K562 (cell line): ENCODE measurements around the gene ODAD3. TPM values are rescaled to one million over a fixed set of nuclear protein-coding genes. Genes with fewer than 3 reads are reported as not detected.

ENCODE experiments used
- ATAC-seq: fragments of 200-7000 bp; cut with Tn5 transposase; 3 replicates; pipeline ENCODE4 v1.9.1; 2020; ENCODE audit warnings: moderate library complexity
- BruUV-seq: library from RNA; stranded (reverse); fragments of 400-500 nt; replicated peaks from 2 replicates; lab custom pipeline; 2021; lab: Mats Ljungman, UMichigan
- CTCF ChIA-PET: fragments of 300-600 bp; formaldehyde crosslinking; extraction: SDS; loops from one replicate; lab custom pipeline; 2021; ENCODE audit warnings: low intra/inter-chr PET ratio; lab: Yijun Ruan, JAX
- POLR2A ChIA-PET: fragments of 300-600, 350-650 bp; sonication (Branson Sonifier 250); formaldehyde crosslinking; extraction: SDS; loops from one replicate; lab custom pipeline; 2021; ENCODE audit warnings: antibody characterized with exemption, inconsistent platforms; lab: Yijun Ruan, JAX
- DNase-seq, 4 experiments: peaks; one replicate each; pipeline versions ENCODE4 v3.0.0 to v3.0.0-alpha.2; 2011 to 2018; ENCODE audit warnings: low spot score in 3 of 4, mixed read lengths in 3 of 4; ENCODE audit errors: extremely low read depth in 1 of 4
- FAIRE-seq: peaks from 2 replicates; lab custom pipeline; 2011; peaks lifted over from hg19 to GRCh38; lab: Jason Lieb, UNC
- H2AFZ ChIP-seq: 2 replicates; pipeline ENCODE4 v1.6.0; 2011; ENCODE audit warnings: low read depth, low read length, control low read depth, inconsistent platforms
- H3K27ac ChIP-seq: fragments of 200-600 bp; 3 replicates; pipeline ENCODE4 v1.8.0; 2011; ENCODE audit warnings: low read depth, mild to moderate bottlenecking, control low read depth, inconsistent platforms, low read length, moderate library complexity, mixed read lengths; ENCODE audit errors: extremely low read depth
- H3K27me3 ChIP-seq, 2 experiments: fragments of 300-600 bp in 1 of 2; 2 replicates in 1 of 2; 3 replicates in 1 of 2; pipeline versions ENCODE4 v1.6.0 to v1.8.0; 2011; ENCODE audit warnings: inconsistent platforms in 2 of 2, low read length in 2 of 2, mild to moderate bottlenecking in 1 of 2, mixed read lengths in 1 of 2, moderate library complexity in 1 of 2; ENCODE audit not compliant: control insufficient read depth in 2 of 2, insufficient read depth in 2 of 2
- H3K36me3 ChIP-seq: fragments of 300-600 bp; 3 replicates; pipeline ENCODE4 v1.8.0; 2011; ENCODE audit warnings: mild to moderate bottlenecking, low read length, inconsistent platforms; ENCODE audit not compliant: control insufficient read depth, insufficient read depth
- H3K4me1 ChIP-seq, 2 experiments: fragments of 200-600 bp in 1 of 2; replicated peaks in 1 of 2; 2 replicates in 1 of 2; 3 replicates in 1 of 2; pipeline versions ENCODE4 v1.5.1 to v1.8.0; 2011; ENCODE audit warnings: inconsistent platforms in 2 of 2, low read length in 2 of 2, mild to moderate bottlenecking in 1 of 2, mixed read lengths in 1 of 2, moderate library complexity in 1 of 2; ENCODE audit not compliant: control insufficient read depth in 2 of 2, insufficient read depth in 2 of 2
- H3K4me2 ChIP-seq: 2 replicates; pipeline ENCODE4 v1.6.1; 2011; ENCODE audit warnings: low read length, control low read depth, inconsistent platforms, mixed read lengths; ENCODE audit not compliant: insufficient read depth
- H3K4me3 ChIP-seq: fragments of 200-600 bp; sonication (generic), shearing (Covaris generic); 2 replicates; pipeline ENCODE4 v1.5.1; 2016; ENCODE audit warnings: control low read depth, inconsistent platforms
- H3K79me2 ChIP-seq: fragments of 200-600 bp; 3 replicates; pipeline ENCODE4 v1.8.0; 2011; ENCODE audit warnings: low read length, inconsistent platforms; ENCODE audit not compliant: control insufficient read depth, insufficient read depth
- H3K9ac ChIP-seq, 2 experiments: 2 replicates each; pipeline versions ENCODE4 v1.6.0 to v1.6.1; 2011; ENCODE audit warnings: low read depth in 2 of 2, low read length in 2 of 2, control low read depth in 1 of 2, inconsistent platforms in 1 of 2, mild to moderate bottlenecking in 1 of 2, mixed read lengths in 1 of 2; ENCODE audit not compliant: insufficient read depth in 1 of 2
- H3K9me1 ChIP-seq: one replicate; pipeline ENCODE4 v1.6.0; 2011; ENCODE audit warnings: inconsistent platforms, mild to moderate bottlenecking, low read length, moderate library complexity; ENCODE audit not compliant: control insufficient read depth, insufficient read depth
- H3K9me3 ChIP-seq: replicated peaks from 2 replicates; pipeline ENCODE4 v1.5.1; 2011; ENCODE audit warnings: low read depth, low read length, inconsistent platforms; ENCODE audit not compliant: control insufficient read depth, insufficient read depth
- H4K20me1 ChIP-seq: replicated peaks from 2 replicates; pipeline ENCODE4 v1.6.1; 2011; ENCODE audit warnings: low read length, inconsistent platforms, mixed read lengths; ENCODE audit not compliant: control insufficient read depth, insufficient read depth
- CBX1 ChIP-seq: sonication (generic); IDR thresholded peaks from 2 replicates; pipeline ENCODE4 v1.6.1; 2016; ENCODE audit warnings: antibody characterized with exemption, low read depth, mild to moderate bottlenecking
- MCM2 ChIP-seq: fragments of 450-650 bp; IDR thresholded peaks from 2 replicates; pipeline ENCODE4 v1.6.1; 2017; ENCODE audit warnings: low read depth, mild to moderate bottlenecking
- RCOR1 ChIP-seq, 2 experiments: IDR thresholded peaks; 2 replicates each; pipeline ENCODE4 v1.6.1; 2012; ENCODE audit warnings: low read depth in 2 of 2, low read length in 2 of 2, borderline replicate concordance in 1 of 2, improper control_type of control experiment in 1 of 2
- TAF9B ChIP-seq: fragments of 450-650 bp; IDR thresholded peaks from 2 replicates; pipeline ENCODE4 v1.6.1; 2018; ENCODE audit warnings: mild to moderate bottlenecking; ENCODE audit not compliant: partially characterized antibody
- ZNF212 ChIP-seq: fragments of 450-650 bp; formaldehyde crosslinking; IDR thresholded peaks from 2 replicates; pipeline ENCODE4 v1.4.0; 2020; ENCODE audit warnings: mild to moderate bottlenecking
- ZNF717 ChIP-seq: fragments of 250-450 bp; sonication (Bioruptor Pico); IDR thresholded peaks from 2 replicates; pipeline ENCODE4 v1.5.0; 2021
- whole genome bisulfite sequencing: fragments of 100-300 bp; shearing (Covaris generic); methylation state at CpG from one replicate; pipeline ENCODE4 v1.1.6; 2016; ENCODE audit warnings: low coverage, mixed read lengths; ENCODE audit not compliant: insufficient coverage; ENCODE audit errors: missing lambda C conversion rate; 5-methylcytosine and 5-hydroxymethylcytosine counted together
- in situ Hi-C: fragments of 300-500 bp; cut with MboI; formaldehyde crosslinking; loops from 4 replicates; pipeline ENCODE4 v1.15.0; 2018; ENCODE audit warnings: inconsistent platforms, mixed read lengths
- intact Hi-C: fragments of 100-400 bp; cut with micrococcal nuclease; formaldehyde crosslinking; loops from 2 replicates; pipeline ENCODE4 v1.14.2; 2022
- polyA plus RNA-seq, 8 experiments: library from polyadenylated mRNA; depleted of rRNA in 4 of 8; stranded (reverse) in 5 of 8; unstranded in 3 of 8; fragments of >200 nt; fragmentation: Nextera tagmentation in 2 of 8; fragmentation: Illumina TruSeq in 1 of 8; extraction: Ambion mirVana in 2 of 8; extraction: Trizol in 1 of 8; gene quantifications; 2 replicates each; pipeline versions ENCODE4 v1.2.1 to v1.2.3, GENCODE V29; 2011 to 2014; ENCODE audit warnings: inconsistent platforms in 1 of 8, missing spikeins in 1 of 8
- total RNA-seq, 7 experiments: library from RNA; depleted of rRNA in 6 of 7; stranded (reverse); fragments of >200 nt in 6 of 7; fragmentation: Illumina TruSeq in 2 of 7; extraction: Trizol in 2 of 7; gene quantifications; 2 replicates each; pipeline versions ENCODE4 v1.2.1 to v1.2.3, GENCODE V29; 2011 to 2021; ENCODE audit warnings: low replicate concordance in 1 of 7
- TF ChIP-seq, protein P1 (sequence below): fragments of 450-650 bp; IDR thresholded peaks from 2 replicates; pipeline ENCODE4 v1.7.1; 2018; ENCODE audit warnings: mild to moderate bottlenecking, low read depth; ENCODE audit not compliant: partially characterized antibody

Gene ODAD3
- total and polyA plus RNA-seq, 9 of the 15 experiments (the other 6 are each of a cell fraction or from before 2014, with no cell fraction given), result 0.07 to 0.72 (median 0.14) TPM; not detected in 2

DNA sequence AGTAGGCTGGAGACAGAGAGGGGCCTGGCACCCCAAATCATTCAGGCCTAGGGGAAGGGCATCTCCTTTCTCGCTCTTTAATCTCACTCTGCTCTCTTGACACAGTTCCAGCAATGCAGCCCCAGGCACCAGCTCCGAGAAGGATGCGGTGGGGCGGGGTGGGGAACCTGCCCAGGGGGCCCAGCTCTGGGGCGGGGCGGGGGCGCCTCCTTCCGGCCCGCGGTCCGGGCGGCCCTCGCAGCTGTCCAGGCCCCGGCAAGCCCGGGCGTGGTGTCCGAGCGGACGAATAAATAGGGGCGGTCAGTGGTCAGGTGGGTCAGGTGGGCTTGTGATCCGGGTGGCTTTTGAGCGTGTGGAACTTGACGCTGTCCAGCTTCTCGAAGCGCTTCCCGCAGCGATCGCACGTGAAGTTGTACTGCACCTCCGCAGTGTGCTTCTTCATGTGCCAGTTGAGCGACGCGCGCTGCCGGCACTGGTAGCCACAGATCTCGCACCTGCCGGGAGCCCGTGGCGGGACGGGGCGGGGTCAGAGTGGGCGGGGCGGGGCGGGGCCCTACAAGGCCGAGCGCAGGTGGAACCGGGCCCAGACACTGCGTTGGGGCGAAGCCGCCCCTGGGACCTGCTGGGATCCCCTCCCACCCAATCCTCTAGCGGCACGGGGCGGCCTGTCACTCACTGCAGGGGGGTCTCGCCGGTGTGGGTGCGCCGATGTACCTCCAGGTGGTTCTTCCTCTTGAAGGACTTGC, 48.6 kb upstream of the ODAD3 start:
- FAIRE-seq, result no peak
- no peak overlapping the region for H3K4me3 ChIP-seq
- CTCF ChIA-PET, result interaction anchor here (0.6 to 2.2 kb wide), 5 partner anchors 31 to 357 kb away, joined by 3 to 15 read pairs (median 3); no protein-coding TSS in a partner anchor
- 90% methylated on average over 4 of the region's 57 CpGs for WGBS
- no peaks in the 10 kb centered on the region for H4K20me1 ChIP-seq
- H2AFZ ChIP-seq, result no peak overlapping the region
- no peak for TF ChIP-seq ZNF212
- no peak for TF ChIP-seq TAF9B
- no peak for TF ChIP-seq CBX1
- no peak for TF ChIP-seq RCOR1 (IDR thresholded peaks at IDR 0.05; ENCODE audit: borderline replicate concordance in 1 of 2, low read depth in 2 of 2, low read length in 2 of 2)
- no peak for TF ChIP-seq ZNF717 (CRISPR knock-in tag)
- TF ChIP-seq, protein P1, sequence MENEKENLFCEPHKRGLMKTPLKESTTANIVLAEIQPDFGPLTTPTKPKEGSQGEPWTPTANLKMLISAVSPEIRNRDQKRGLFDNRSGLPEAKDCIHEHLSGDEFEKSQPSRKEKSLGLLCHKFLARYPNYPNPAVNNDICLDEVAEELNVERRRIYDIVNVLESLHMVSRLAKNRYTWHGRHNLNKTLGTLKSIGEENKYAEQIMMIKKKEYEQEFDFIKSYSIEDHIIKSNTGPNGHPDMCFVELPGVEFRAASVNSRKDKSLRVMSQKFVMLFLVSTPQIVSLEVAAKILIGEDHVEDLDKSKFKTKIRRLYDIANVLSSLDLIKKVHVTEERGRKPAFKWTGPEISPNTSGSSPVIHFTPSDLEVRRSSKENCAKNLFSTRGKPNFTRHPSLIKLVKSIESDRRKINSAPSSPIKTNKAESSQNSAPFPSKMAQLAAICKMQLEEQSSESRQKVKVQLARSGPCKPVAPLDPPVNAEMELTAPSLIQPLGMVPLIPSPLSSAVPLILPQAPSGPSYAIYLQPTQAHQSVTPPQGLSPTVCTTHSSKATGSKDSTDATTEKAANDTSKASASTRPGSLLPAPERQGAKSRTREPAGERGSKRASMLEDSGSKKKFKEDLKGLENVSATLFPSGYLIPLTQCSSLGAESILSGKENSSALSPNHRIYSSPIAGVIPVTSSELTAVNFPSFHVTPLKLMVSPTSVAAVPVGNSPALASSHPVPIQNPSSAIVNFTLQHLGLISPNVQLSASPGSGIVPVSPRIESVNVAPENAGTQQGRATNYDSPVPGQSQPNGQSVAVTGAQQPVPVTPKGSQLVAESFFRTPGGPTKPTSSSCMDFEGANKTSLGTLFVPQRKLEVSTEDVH, result no peak
- no peak for TF ChIP-seq MCM2
- no peak for ATAC-seq
- no peaks in the 10 kb centered on the region for H3K27me3 ChIP-seq
- no peak overlapping the region for H3K4me2 ChIP-seq
- in situ Hi-C loops, result no loop called here
- H3K36me3 ChIP-seq, result no peaks in the 10 kb centered on the region
- no peak overlapping the region for H3K27ac ChIP-seq
- POLR2A ChIA-PET, result interaction anchor here (1.2 kb wide), 1 partner anchor 109 kb away, joined by 4 read pairs; the partner anchor contains the start of gene SWSAP1
- peaks cover 7 to 67% of the 10 kb centered on the region in 2 experiments; a peak in 4 of 5 replicates for H3K4me1 ChIP-seq
- H3K9me1 ChIP-seq, result no peaks in the 10 kb centered on the region
- DNase-seq, result peak in 1 of 4 experiments; percentile 11
- H3K79me2 ChIP-seq, result no peaks in the 10 kb centered on the region
- intact Hi-C loops, result loop anchor here (2.0 to 10.0 kb wide), 3 partner anchors 31 to 189 kb away; partner anchors contain the start of genes EPOR and TSPAN16
- no peaks in the 10 kb centered on the region for H3K9me3 ChIP-seq
- H3K9ac ChIP-seq, result no peak overlapping the region
- BruUV-seq, result no TSS peak
